Left hindlimb (tissue), 1 donor: Measurements from ENCODE around the gene CLEC2L.

ENCODE experiments used
- DNase-seq: peaks from one replicate; pipeline ENCODE4 v3.0.0-alpha.2; 2018

CLEC2L gene

DNA sequence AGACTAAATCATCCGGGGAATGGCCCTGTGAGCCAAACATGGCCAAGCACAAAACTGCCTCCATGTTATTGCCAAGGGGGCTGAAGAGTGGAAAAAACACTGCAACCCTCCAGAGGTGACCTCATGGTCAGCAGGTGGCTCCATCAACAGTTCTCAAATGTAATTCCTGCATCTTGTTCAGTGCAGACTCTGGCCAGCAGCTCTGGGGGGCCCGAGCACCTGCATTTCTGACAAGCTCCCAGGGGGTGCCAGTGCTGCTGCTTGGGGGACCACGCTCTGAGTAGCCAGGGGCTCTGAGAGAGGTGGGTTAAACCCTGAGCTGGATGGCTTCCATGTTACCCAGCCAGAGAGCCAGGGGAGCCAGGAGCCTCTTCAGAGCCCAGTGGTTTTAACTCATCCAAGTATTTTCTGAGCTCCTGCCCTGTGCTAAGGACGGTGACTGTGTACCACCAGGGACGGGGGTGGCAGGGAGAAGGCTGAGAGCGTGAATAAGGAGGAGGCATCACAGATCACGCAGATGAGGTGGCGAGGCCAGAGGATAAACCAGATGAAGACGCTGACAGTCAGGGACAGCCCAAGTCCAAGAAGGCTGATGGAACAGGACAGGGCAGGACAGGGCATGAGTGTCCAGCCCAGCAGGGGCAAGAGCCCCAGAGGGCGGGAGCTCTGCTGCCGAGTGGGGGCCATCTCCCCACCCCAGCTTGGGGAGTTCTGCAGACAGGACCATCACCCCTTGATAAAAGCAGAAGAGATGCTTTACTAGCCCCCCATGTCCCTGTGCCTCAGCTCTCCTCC, 52.9 kb downstream of the CLEC2L start:
- no peak for DNase-seq

DNA sequence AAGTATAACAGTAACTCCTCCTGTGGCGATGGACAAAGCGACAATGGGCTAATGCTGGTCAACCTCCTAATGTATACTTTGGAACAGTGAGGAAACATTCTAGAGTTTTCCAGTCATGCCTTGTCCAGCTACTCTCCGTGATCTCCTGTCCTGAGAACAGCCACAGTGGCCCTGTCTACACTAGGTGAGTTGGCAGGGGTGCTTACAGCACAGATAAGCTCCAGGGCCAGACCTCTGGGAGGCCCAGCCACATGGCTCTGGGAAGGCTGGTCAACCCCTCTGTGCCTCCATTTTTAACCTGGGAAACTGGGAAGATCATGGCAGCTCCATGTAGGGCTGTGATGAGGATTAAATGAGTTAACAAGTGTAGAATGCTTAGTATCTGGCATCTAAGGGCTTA, 57.0 kb downstream of the CLEC2L start:
- DNase-seq: no peak

DNA sequence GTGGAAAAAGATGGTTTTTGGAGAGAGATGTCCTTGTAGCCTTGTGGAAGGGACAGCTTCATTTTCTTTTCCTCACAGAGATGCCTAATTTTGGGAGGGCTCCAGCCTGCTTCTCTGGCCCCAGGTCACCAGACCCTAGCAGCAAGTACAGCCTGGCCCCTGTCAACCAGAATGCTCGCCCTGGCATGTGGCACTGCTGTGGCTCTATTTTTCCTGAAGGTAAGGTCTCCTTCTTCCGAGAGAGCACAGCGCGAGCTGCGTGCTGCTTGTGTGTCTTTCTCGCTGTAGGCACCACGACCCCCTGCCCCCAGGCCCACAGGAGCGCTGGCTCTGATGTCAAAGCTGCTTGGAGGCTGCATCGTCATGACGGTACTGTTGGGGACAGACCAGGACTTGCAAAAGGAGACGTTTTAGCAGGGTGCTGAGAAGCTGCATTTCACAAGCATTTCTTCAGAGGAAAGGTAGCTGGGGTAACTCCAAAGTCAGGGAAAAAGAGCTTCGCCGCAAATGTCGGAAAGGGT, 58.7 kb downstream of the CLEC2L start:
- no peak for DNase-seq

DNA sequence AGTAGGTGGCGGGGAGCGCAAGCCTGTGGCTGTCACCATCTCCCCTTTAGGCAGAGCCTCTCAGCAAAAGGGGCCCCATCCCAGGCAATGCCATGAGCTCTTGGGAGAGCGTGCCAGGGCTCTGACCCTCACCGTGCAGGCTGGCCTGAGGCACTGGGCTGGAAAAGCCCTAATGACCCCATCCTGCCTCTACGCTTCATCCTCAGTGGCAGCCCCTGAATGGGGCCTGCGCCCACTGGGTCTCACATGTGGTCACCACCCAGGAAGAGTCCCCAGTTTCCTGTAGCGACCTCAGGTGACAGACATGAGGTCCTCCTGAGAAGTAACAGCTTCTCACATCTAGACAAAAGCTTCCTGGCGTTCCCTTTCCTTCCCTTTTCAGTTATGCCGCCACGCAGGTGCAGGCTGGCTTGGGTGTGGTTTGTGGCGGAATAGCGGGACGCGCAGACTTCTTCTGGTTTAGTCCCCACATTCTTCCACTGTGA, 59.2 kb downstream of the CLEC2L start:
- no peak for DNase-seq

DNA sequence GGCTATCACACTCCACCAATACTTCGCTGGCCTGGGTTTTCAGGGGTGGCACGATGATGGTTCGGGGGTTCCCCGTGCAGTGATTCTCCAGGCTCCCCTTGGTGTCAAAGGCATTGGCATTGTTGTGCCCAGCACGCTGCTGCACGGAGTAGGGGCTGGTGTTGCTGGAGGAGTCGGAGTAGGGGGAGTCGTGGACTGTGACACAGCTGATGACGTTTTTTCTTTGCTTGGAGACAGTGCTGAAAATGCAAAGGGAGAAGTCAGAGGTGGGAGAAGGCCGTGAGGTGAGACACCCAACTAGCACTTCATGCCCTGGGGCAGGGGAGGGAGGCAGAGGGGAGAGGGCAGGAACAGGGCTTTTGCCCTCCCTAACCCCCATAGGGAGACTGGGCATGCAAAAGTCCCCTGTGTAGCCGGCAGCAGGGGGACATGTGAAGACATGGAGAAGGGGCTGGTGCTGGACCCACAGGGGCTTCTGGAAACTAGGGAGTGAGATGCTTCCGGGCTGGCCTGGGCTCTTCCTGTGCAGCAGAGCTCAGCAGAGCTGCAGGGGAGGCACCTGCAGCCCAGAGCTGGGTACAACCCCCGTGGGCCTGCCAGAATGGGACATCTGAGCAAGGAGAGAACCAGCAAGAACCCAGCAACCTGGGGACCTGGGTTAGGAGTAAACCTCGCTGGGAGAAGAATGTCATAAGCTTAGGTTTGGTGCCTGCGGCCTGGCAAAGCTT, 60.5 kb downstream of the CLEC2L start:
- DNase-seq: no peak

DNA sequence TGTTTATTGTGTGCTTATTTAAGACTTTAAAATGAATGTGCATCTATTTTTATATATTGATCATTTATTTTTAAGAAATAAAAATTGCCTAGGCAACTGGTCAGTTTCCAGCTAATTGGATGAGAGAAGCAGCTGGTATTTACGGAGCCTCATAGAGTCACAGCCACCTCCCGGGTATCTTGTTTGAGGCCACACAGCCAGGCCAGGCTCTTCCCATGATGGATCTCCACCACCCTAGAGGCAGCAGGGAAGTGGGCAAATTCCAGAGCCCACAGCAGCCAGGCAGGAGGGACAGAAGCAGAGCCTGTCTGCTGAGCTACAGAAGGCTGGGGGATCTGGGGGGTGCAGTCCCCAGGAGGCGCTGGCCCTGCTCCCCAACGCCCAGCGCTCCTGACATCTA, 61.6 kb downstream of the CLEC2L start:
- no peak for DNase-seq

DNA sequence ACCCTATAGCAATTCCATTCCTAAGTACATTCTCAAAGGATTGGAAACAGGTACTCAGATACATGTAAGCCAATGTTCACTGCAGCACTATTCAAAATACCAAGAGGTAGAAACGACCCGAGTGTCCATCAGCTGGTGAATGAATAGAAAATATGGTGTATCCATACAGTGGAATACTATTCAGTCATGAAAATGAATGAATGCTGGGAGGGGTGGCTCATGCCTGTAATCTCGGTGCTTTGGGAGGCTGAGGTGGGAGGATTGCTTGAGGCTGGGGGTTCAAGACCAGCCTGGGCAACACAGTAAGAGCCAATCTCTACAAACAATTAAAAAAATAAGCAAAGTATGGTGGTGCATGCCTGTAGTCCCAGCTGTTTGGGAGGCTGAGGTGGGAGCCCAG, 62.8 kb downstream of the CLEC2L start:
- DNase-seq: no peak

DNA sequence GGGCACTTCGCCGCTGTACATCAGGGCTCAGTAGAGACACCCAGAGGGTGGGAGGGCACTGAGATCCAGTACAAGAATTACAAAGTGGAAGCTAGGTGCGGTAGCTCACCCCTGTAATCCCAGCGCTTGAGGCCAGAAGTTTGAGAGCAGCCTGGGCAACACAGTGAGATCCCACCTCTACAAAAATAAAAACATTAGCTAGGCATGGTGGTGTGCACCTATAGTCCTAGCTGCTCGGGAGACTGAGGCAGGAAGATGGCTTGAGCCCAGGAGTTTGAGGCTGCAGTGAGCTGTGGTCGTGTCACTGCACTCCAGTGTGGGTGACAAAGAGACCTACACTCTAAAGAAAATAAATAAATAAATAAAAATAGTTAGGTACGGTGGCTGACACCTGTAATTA, 64.0 kb downstream of the CLEC2L start:
- DNase-seq: no peak

DNA sequence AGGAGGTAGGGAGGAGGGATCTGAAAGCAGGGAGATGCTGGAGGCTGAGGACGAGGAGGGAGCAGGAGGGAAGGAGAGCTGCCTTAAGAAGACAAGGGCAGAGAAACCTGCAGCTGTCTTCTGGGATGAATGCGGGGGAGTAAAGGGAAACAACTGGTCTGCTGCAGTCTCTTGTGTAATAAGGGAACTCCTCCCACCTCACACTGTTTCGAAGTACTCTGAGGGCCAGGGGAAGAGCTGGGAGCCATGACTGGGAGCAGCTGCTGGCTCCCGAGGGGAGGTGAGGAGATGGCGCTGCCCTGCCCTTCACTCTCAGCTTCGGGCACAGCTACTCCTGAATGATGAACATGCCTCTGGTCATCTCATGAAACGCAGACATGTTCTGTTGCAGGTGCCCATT, 65.1 kb downstream of the CLEC2L start:
- DNase-seq: no peak

DNA sequence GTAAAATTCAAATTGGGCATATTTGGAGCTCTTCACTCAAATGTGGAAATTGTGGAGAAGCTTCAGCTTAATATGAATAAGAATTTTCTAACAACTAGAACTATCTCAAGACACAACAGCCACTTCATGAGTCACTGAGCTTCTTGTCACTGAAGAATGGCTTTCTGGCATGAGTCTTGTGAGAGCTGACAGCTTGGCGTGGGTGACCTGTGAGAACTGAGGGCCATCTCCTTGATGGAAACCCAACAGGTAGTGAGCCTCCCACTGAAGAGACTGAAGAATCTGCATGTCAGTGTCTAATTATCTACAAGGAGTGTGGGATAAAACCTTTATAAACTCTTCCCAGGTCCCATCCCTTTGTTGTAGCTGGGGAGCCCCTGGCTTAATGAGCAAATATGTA, 66.0 kb downstream of the CLEC2L start:
- no peak for DNase-seq

DNA sequence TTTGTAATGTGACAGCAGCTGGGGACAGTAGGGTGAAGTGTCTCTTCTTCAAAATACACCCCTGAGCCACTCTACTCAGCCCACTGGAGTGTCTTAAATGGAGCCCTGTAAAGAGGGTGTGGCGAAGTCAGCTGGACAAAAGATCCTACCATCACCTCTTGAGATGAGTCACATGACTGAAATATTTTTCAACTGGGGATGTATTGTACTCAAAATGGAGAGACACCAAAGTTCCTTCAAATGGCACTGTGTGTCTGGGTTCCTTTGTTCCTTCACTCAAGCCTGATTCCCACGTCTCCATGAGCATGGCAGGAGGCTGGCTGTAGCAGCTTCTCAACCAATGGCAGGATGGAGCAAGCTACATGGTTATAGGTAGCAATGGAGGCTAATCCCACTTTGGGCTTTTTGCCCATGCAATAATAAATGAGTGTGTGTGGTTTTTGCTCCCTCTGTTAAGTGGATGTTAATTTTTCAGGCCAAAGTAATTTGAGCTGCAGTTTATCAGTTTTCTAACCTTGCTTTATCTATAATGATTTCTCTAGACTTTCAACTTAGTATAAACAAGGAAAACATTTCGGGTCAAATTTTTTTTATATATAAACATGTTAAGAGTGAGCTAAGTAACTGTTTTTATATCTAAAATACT, 68.2 kb downstream of the CLEC2L start:
- no peak for DNase-seq

DNA sequence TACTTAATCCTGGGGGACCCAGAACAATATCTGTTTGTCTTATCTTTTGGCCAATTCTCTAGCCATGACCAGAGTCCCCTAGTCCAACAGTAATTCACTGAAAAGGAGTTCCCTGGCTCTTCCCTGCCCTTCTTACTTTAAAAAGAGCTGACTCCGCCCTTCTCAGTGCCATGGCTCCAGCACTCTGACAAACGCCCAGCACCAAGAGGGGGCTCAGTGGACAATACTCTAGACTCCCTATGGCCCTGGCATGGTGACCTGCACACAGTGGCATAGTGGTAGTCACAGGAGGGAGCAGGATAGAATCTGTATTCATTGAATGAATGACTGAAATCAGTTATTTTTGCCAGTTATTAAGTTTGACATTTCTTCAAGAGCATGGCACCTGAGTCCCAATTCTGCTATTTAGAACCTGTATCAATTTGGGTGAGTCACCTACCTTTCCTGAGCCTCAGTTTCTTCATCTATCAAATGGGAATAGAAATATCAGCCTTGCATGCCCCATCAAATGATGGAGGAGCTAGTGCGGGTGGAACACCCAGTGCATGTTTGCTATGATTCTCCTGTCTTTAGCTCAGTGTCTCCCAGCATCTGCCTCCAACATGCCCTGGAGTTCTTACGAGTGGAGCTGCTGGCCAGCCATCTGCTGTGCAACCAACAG, 69.4 kb downstream of the CLEC2L start:
- DNase-seq: no peak

DNA sequence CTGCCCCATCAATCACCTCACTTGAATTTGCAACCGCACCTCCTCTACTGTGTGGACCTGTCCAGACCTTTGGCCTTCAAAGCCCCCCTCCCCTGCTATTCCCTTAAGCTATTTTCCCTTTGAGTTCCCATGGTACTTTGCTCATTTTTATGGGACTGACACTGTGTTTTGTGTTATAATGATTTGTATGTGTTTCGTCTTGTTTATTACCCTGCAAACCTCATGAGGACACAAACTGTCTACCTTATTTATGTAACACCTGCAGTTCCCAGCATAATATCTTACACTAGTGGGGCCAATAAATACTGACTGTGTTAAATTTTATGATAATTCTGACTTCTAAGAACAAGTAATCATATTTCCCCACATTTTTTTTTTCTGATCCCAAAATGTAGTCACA, 70.6 kb downstream of the CLEC2L start:
- DNase-seq: no peak
